Measurements from ENCODE around the gene CYB5R2.

GRCh38 chr11:7622721-7623120, 50.6 kb downstream of the CYB5R2 start:
- TF ChIP-seq CTCF (conservative IDR thresholded peaks at IDR 0.05; ENCODE audit: low read depth in 2 of 2), result no peak
- TF ChIP-seq POLR2AphosphoS5 (IDR thresholded peaks at IDR 0.05; ENCODE audit: low read depth), result no peak
- no peak for TF ChIP-seq ZNF114 (CRISPR knock-in tag; IDR thresholded peaks at IDR 0.05)
- no peak for TF ChIP-seq REST (IDR thresholded peaks at IDR 0.05; ENCODE audit: unreplicated experiment)
